EL (cell line): Measurements from ENCODE around the gene FAF1.

Experiments used
- DNase-seq: peaks from one replicate; pipeline ENCODE4 v3.0.0-alpha.2; 2016

The FAF1 gene

GRCh38 chr1:50471967-50472366 is 488.1 kb downstream of the FAF1 start:
- DNase-seq = no peak

DNA sequence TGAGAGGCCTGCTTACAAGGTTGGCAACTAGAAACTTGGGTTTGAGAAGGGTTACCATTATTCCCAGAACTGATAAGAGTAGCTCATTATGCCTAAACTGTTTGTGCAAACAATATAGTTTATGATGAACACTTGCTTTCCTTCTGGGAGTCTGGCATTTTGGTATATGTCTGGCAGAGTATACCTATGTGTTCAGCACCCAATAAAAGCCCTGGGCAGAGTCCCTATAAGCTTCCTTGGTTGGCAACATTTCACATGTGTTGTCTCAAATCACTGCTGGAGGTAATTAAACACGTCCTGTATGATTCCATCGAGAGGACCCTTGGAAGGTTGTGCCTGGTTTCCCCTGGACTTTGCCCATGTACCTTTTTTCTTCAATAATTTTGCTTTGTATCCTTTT is 497.1 kb downstream of the FAF1 start:
- DNase-seq = no peak

- DNase-seq = no peak
Measured at GRCh38 chr1:50458507-50458906, 501.6 kb downstream of the FAF1 start.

- DNase-seq = no peak
Measured at GRCh38 chr1:50454911-50455310, 505.2 kb downstream of the FAF1 start.

GRCh38 chr1:50453266-50453665 is 506.8 kb downstream of the FAF1 start:
- no peak for DNase-seq

GRCh38 chr1:50452700-50453099 is 507.4 kb downstream of the FAF1 start:
- no peak for DNase-seq

GRCh38 chr1:50450861-50451653 is 509.0 kb downstream of the FAF1 start:
- DNase-seq = no peak

DNA sequence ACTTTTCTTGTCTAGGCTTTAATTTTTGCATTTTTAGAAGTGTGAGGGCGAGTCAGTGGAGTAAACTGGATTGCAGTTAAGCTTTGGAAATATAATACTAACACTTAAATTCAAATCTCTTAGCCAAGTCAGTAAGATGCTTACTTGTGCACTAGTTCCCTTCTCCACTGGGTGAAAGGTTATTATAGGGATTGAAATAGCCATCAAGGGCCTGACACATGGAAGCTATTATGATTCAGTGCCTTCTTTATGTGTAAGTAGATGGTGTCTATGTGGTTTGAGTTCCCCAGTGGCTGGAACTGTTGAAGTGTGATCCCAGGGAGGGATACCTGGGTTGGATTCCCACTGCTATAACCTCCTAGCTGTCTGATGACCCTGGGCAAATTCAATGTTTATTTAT is 512.1 kb downstream of the FAF1 start:
- DNase-seq = no peak

GRCh38 chr1:50441183-50441582 is 518.9 kb downstream of the FAF1 start:
- no peak for DNase-seq

DNA sequence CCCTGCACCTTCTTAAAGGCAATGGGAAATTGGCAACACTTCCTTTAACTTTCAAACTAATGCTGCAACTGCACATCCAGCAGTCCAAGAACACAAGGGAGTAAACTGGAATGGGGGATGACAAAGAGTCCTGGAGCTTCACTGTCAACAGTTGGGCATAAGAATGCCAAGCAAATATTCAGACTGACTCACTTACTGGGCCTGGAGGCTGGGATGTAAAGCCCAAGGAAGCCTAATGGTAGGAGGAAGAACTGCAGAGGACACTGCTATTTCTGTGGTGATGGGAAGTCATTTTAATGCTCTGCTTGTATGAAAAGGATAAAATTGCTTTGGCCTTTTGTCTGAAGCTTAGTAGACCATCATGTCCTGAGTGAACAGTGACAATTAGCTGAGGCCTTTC is 521.1 kb downstream of the FAF1 start:
- DNase-seq = peak; percentile 43

- no peak for DNase-seq
Measured at GRCh38 chr1:50436489-50436888, 523.6 kb downstream of the FAF1 start.

DNA sequence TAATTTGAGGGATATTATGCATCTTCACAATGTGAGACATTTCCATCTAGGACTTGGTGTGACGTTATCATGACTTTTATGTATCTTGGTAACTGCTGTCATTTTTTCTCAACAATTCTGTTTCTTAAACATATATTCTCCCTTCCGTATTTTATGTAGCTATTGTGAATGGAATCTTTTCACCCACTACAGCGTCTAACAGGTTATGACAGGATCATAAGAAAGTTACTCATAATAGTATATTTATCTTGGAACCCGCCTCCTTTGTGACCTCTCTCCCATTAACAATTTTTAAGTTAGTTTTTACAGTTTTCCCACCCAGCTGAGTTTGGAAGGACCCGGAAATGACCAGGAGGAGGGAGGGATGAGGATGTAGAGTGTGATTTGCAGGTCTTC is 530.1 kb downstream of the FAF1 start:
- no peak for DNase-seq

- no peak for DNase-seq
Measured at GRCh38 chr1:50427818-50428779, 532.0 kb downstream of the FAF1 start.

- DNase-seq = no peak
Measured at GRCh38 chr1:50427086-50427817, 532.8 kb downstream of the FAF1 start.

GRCh38 chr1:50426702-50427085 is 533.4 kb downstream of the FAF1 start:
- DNase-seq = no peak

- DNase-seq = no peak
Measured at GRCh38 chr1:50426108-50426700, 533.9 kb downstream of the FAF1 start.

DNA sequence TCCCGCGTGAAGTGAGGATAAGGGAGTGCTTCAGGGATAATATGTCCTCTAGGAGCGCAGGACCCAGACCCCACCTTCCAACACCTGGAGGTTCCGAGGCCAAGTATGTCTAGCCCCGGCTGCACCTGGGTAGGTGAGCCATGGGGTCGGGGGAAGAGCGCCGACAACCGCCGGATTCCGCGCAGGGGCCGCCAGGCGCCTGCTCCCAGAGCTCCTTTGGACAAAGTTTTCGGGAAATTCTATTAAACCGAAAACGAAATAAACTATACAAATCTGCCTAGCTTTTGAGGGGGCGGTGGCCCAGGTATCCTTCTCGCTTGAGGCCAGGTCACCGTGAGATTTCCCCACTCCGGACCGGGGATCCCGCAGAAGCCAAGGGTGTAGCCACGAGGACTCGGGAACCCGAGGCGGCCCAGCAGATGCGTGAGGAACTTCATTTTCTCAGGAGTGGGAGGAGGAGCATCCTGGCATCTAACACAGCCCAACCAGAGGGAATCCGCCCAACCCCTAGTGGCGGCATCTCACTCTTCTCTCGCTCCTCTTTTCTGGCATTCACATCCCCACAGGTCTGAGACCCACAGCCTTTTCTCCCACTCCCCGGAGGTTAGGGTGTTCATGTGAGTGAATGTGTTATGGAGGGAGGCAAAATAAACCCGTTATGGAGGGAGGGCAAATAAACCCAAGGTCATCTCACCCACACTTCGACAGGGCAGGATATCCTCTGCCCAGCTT is 534.5 kb downstream of the FAF1 start:
- DNase-seq = no peak

- DNase-seq = no peak
Measured at GRCh38 chr1:50424884-50425375, 535.1 kb downstream of the FAF1 start.

- no peak for DNase-seq
Measured at GRCh38 chr1:50424045-50424883, 535.8 kb downstream of the FAF1 start.

DNA sequence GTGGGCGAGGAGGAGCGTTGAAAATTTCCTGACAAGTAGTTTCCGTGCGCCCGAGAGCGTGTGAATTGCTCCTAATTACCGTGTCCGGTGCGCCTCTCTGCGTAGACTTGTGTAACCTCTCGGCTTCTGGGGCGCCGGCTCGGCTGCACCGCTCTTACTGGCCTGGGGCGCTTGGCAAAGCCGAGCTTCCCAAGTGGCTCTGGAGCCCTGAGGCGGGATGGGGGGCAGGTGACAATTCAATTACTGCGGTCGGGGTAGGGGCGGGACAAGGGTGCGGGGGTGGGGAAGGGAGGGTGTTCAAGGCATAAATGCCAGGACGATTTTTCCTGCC is 536.4 kb downstream of the FAF1 start:
- peak; percentile 43 for DNase-seq
